ENCODE measurements around the gene SOX13.

- TF ChIP-seq CTCF (IDR thresholded peaks at IDR 0.05) (no peak), POLR2AphosphoS5 (IDR thresholded peaks at IDR 0.05; ENCODE audit: low read depth, low read length) (no peak)
- TF ChIP-seq, protein P1, sequence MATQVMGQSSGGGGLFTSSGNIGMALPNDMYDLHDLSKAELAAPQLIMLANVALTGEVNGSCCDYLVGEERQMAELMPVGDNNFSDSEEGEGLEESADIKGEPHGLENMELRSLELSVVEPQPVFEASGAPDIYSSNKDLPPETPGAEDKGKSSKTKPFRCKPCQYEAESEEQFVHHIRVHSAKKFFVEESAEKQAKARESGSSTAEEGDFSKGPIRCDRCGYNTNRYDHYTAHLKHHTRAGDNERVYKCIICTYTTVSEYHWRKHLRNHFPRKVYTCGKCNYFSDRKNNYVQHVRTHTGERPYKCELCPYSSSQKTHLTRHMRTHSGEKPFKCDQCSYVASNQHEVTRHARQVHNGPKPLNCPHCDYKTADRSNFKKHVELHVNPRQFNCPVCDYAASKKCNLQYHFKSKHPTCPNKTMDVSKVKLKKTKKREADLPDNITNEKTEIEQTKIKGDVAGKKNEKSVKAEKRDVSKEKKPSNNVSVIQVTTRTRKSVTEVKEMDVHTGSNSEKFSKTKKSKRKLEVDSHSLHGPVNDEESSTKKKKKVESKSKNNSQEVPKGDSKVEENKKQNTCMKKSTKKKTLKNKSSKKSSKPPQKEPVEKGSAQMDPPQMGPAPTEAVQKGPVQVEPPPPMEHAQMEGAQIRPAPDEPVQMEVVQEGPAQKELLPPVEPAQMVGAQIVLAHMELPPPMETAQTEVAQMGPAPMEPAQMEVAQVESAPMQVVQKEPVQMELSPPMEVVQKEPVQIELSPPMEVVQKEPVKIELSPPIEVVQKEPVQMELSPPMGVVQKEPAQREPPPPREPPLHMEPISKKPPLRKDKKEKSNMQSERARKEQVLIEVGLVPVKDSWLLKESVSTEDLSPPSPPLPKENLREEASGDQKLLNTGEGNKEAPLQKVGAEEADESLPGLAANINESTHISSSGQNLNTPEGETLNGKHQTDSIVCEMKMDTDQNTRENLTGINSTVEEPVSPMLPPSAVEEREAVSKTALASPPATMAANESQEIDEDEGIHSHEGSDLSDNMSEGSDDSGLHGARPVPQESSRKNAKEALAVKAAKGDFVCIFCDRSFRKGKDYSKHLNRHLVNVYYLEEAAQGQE (IDR thresholded peaks at IDR 0.05; ENCODE audit: insufficient read depth in 1 of 2, low read depth in 2 of 2, low read length in 1 of 2) = no peak
Measured at GRCh38 chr1:204102029-204102611, 29.2 kb downstream of the SOX13 start.

Measured in Panc1 (cell line).